ENCODE measurements around the gene SHB.

Gene SHB

GRCh38 chr9:38094165-38094564 is 25.1 kb upstream of the SHB start:
- H3K4me1 Mint-ChIP-seq (ENCODE audit: low read depth), result no peaks in the 10 kb centered on the region
- no peaks in the 10 kb centered on the region for H3K36me3 Mint-ChIP-seq (ENCODE audit: low read depth)
- H3K4me3 Mint-ChIP-seq, result no peak overlapping the region
- H3K27me3 Mint-ChIP-seq, result peaks cover 3% of the 10 kb centered on the region
- no peak overlapping the region for H3K27ac Mint-ChIP-seq
- H3K9me3 Mint-ChIP-seq, result no peaks in the 10 kb centered on the region
- no peak for DNase-seq

DNA sequence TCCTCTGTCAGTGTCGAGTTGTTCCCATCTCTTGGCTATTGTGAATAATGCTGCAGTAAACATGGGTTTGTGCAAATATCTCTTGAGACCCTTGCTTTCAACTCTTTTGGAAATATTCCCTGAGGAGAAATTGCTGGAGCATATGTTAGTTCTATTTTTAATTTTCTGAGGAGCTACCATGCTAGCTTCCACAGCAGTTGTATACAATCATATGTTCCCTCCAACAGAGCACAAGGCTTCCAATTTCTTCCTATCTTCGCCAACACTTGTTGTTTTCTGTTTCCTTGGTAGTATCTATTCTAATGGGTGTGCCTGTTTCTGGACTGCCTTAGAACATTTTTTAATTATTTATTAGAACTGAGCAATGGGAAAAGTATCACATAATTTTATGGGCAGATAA is 23.6 kb upstream of the SHB start:
- Mint-ChIP-seq H3K9me3 (no peaks in the 10 kb centered on the region), H3K27ac (no peak overlapping the region), H3K36me3 (ENCODE audit: low read depth) (no peaks in the 10 kb centered on the region), H3K4me3 (no peak overlapping the region), H3K4me1 (ENCODE audit: low read depth) (peaks cover 2% of the 10 kb centered on the region), H3K27me3 (peaks cover 7% of the 10 kb centered on the region)
- no peak for DNase-seq

DNA sequence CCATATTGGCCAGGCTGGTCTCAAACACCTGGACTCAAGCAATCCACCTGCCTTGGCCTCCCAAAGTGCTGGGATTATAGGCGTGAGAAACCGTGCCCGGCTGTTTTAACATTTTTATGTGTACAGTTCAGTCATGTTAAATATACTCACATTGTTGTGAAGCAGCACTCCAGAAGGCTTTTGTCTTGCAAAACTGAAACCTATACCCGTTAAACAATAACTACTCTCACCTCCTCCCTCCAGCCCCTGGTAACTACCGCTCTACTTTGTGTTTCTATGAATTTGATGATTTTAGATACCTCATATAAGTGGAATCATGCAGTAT is 23.1 kb upstream of the SHB start:
- no peak for DNase-seq
- Mint-ChIP-seq H3K4me1 (ENCODE audit: low read depth) (peaks cover 2% of the 10 kb centered on the region), H3K27ac (no peak overlapping the region), H3K4me3 (no peak overlapping the region), H3K9me3 (no peaks in the 10 kb centered on the region), H3K36me3 (ENCODE audit: low read depth) (no peaks in the 10 kb centered on the region), H3K27me3 (peaks cover 7% of the 10 kb centered on the region)

DNA sequence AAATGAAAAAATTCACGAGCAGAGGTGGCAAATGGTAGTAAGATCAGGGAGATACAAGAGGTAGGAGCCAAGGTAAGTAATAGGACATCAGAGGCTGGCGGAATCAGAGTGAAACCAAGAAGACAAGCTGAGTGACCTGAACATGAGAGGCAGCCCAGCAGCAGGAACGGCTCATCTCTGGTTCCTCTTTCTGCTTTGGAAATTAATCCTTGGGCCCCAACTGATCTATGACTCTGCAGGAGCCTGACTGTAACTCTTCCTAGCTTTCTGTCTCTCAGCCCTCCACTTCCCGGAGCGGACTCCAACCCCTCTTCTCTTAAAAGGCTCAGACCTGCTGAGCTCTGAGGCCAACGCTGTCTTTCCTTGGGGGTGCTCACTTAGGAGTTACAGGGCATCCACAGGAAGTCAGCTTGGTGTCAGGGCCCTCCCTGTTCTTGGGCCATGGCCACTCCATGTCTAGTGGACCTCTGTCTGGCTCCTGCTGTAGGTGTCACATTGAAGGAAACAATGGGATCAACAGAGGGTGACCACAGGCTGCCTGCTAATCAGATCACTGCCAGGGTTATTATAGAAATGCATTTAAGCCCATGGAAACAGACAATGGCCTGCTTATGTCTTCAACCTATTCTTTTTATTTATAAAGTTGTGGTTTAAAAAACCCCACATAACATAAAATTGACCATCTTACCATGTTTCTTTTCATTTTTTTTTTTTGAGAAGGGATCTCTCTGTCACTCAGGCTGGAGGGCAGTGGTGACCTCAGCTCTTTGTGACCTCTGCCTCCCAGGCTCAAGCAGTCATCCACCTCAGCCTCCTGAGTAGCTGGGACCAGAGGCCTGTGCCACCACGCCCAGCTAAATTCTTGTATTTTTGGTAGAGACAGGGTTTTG is 22.5 kb upstream of the SHB start:
- H3K36me3 Mint-ChIP-seq (ENCODE audit: low read depth), result no peaks in the 10 kb centered on the region
- peaks cover 2% of the 10 kb centered on the region for H3K4me1 Mint-ChIP-seq (ENCODE audit: low read depth)
- peaks cover 7% of the 10 kb centered on the region for H3K27me3 Mint-ChIP-seq
- H3K27ac Mint-ChIP-seq, result no peak overlapping the region
- no peak for DNase-seq
- H3K9me3 Mint-ChIP-seq, result no peaks in the 10 kb centered on the region
- no peak overlapping the region for H3K4me3 Mint-ChIP-seq

DNA sequence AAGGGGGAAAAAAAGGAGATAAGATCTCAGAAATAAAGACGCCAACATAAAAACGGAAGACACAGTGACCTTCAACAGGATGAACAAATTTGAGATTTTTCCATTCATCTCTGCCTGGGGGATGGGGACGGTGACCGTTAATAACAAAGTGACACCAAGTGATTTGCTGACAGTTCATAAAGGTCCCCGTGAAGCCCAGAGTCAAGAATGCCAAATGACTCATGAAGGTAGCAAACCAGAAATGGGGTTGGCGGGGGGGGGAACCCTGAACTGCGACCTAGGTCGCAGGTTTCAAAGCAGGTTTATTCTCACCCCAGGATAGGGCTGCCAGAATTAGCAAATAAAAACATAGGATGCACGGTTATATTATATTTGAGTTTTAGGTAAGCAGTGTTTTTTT is 21.1 kb upstream of the SHB start:
- H3K27ac Mint-ChIP-seq, result no peak overlapping the region

DNA sequence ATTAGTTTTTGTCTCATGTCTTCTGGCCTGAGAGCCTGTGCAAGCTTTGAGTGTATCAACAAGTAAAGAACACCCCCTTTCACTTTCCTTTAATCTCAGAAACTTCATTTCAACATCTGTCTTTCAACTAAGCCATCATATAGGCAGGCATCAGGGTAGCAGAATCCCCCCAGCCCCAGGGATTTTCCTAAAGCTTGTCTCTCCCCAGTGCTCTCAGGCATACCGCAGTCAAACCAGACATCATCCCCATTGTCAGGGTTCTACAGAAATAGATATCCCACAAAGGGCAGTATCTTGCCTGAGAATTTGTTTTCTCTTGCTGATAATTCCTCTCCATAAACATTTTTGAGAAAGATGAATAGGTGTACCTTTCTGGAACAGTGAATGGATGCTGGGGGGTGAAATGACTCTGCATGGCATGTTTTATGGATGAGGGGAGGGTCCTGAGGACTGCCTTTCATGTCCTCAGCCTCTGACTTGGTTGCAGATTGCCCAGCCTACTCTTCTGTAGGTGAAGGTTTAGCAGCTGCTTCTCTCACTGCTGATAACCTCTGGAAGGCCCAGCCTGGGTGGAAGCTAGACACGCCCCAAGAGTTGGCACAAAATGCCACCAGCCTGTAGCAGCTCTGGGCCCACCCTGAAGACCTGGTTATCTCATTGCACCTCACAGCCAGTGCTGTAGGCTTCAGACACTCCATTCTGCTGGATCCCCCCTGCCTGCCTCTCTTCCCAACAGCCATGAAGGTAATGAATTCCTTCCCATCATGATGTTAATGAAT is 20.5 kb upstream of the SHB start:
- Mint-ChIP-seq H3K4me3 (no peak overlapping the region), H3K27ac (no peak overlapping the region), H3K36me3 (ENCODE audit: low read depth) (no peaks in the 10 kb centered on the region), H3K27me3 (peaks cover 10% of the 10 kb centered on the region), H3K9me3 (no peaks in the 10 kb centered on the region), H3K4me1 (ENCODE audit: low read depth) (peaks cover 2% of the 10 kb centered on the region)
- DNase-seq, result no peak

More for the DNA sequence above, 21.1 kb upstream of the SHB start:
- Mint-ChIP-seq H3K4me3 (no peak overlapping the region), H3K4me1 (ENCODE audit: low read depth) (peaks cover 2% of the 10 kb centered on the region), H3K36me3 (ENCODE audit: low read depth) (no peaks in the 10 kb centered on the region), H3K27me3 (peaks cover 7% of the 10 kb centered on the region), H3K9me3 (no peaks in the 10 kb centered on the region)
- DNase-seq, result no peak

GRCh38 chr9:38088006-38088925 is 19.2 kb upstream of the SHB start:
- Mint-ChIP-seq H3K9me3 (no peaks in the 10 kb centered on the region), H3K4me1 (ENCODE audit: low read depth) (peaks cover 2% of the 10 kb centered on the region), H3K27ac (no peak overlapping the region), H3K4me3 (no peak overlapping the region), H3K27me3 (peaks cover 11% of the 10 kb centered on the region), H3K36me3 (ENCODE audit: low read depth) (no peaks in the 10 kb centered on the region)
- DNase-seq, result peak; percentile 83

GRCh38 chr9:38086496-38086895 is 17.5 kb upstream of the SHB start:
- no peak overlapping the region for H3K4me3 Mint-ChIP-seq
- no peaks in the 10 kb centered on the region for H3K36me3 Mint-ChIP-seq (ENCODE audit: low read depth)
- DNase-seq, result no peak
- H3K27ac Mint-ChIP-seq, result no peak overlapping the region
- H3K27me3 Mint-ChIP-seq, result peaks cover 18% of the 10 kb centered on the region
- no peaks in the 10 kb centered on the region for H3K9me3 Mint-ChIP-seq
- H3K4me1 Mint-ChIP-seq (ENCODE audit: low read depth), result peaks cover 2% of the 10 kb centered on the region

DNA sequence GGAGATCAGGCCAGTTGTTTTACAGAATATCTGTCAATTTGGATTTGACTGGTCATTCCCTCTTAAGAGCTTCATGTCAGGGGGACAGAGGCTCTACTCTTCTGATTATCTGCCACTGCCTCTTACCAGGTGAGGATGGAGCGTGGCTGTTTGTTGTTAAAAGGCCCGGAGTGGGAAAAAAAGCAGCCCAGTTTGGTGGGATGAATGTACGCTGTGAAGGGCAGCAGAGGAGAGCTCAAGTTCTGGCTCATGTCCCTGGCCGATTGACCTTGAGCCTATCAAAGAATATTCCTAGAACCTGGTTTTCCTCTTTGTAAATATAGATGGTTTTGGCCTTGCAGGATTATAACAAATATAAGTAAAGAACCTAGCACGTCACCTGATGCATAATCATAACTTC is 16.3 kb upstream of the SHB start:
- Mint-ChIP-seq H3K4me3 (no peak overlapping the region), H3K27ac (no peak overlapping the region), H3K36me3 (ENCODE audit: low read depth) (no peaks in the 10 kb centered on the region), H3K4me1 (ENCODE audit: low read depth) (peaks cover 2% of the 10 kb centered on the region), H3K9me3 (no peaks in the 10 kb centered on the region), H3K27me3 (peaks cover 20% of the 10 kb centered on the region)
- no peak for DNase-seq

GRCh38 chr9:38084556-38084880 is 15.5 kb upstream of the SHB start:
- Mint-ChIP-seq H3K4me3 (no peak overlapping the region), H3K27me3 (peaks cover 25% of the 10 kb centered on the region), H3K36me3 (ENCODE audit: low read depth) (no peaks in the 10 kb centered on the region), H3K4me1 (ENCODE audit: low read depth) (peaks cover 2% of the 10 kb centered on the region), H3K27ac (no peak overlapping the region), H3K9me3 (no peaks in the 10 kb centered on the region)
- no peak for DNase-seq

DNA sequence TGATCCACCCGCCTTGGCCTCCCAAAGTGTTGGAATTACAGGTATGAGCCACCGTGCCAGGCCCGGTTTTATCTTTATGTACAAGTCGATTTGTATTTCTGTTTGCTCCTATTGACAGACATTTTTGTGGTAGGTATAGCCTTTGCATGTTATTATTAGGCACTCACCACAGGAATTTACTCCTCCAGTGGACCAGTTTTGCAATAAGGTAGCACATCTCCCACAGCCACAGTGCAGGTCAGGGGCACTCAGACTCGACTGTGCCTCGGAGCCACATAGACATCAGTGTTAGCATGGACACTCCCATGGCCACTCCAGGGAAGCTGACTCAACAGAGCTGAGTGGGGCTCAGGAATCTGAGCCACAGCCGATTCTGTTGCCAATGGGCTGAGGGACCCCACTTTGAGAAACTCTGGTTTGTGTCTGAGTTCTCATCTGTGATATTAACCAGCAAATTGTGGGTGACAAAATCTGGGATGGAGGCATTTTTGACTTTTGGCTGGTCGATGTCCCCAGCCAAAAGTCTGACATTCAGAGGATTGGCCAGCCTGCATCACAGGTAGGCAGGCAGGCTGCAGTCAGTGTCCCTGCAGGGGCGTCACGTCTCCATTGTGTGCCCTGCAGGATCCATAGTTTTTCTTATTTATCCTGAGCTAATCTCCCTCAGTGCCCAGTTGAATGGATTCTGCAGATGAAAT is 15.0 kb upstream of the SHB start:
- Mint-ChIP-seq H3K27me3 (peaks cover 30% of the 10 kb centered on the region), H3K27ac (no peak overlapping the region), H3K36me3 (ENCODE audit: low read depth) (no peaks in the 10 kb centered on the region), H3K9me3 (no peaks in the 10 kb centered on the region), H3K4me1 (ENCODE audit: low read depth) (peaks cover 2% of the 10 kb centered on the region), H3K4me3 (no peak overlapping the region)
- DNase-seq, result no peak

- Mint-ChIP-seq H3K36me3 (ENCODE audit: low read depth) (no peaks in the 10 kb centered on the region), H3K9me3 (no peaks in the 10 kb centered on the region), H3K27me3 (peaks cover 33% of the 10 kb centered on the region), H3K4me1 (ENCODE audit: low read depth) (no peaks in the 10 kb centered on the region), H3K27ac (no peak overlapping the region), H3K4me3 (no peak overlapping the region)
- DNase-seq, result no peak
Observed at GRCh38 chr9:38082446-38083287, 13.6 kb upstream of the SHB start.

GRCh38 chr9:38081356-38082108 is 12.5 kb upstream of the SHB start:
- H3K27ac Mint-ChIP-seq, result no peak overlapping the region
- H3K4me3 Mint-ChIP-seq, result no peak overlapping the region
- H3K36me3 Mint-ChIP-seq (ENCODE audit: low read depth), result no peaks in the 10 kb centered on the region
- H3K9me3 Mint-ChIP-seq, result no peaks in the 10 kb centered on the region
- H3K4me1 Mint-ChIP-seq (ENCODE audit: low read depth), result peaks cover 2% of the 10 kb centered on the region
- no peak for DNase-seq
- H3K27me3 Mint-ChIP-seq, result peaks cover 40% of the 10 kb centered on the region
